K562 (cell line): ENCODE data around the gene RPL7L1. TPM values are rescaled to one million over a fixed set of nuclear protein-coding genes. Genes with fewer than 3 reads are reported as not detected.

Source experiments
- ATAC-seq: fragments of 200-7000 bp; cut with Tn5 transposase; 3 replicates; pipeline ENCODE4 v1.9.1; 2020; ENCODE audit warnings: moderate library complexity
- BruUV-seq: library from RNA; stranded (reverse); fragments of 400-500 nt; replicated peaks from 2 replicates; lab custom pipeline; 2021; lab: Mats Ljungman, UMichigan
- CTCF ChIA-PET: fragments of 300-600 bp; formaldehyde crosslinking; extraction: SDS; loops from one replicate; lab custom pipeline; 2021; ENCODE audit warnings: low intra/inter-chr PET ratio; lab: Yijun Ruan, JAX
- POLR2A ChIA-PET: fragments of 300-600, 350-650 bp; sonication (Branson Sonifier 250); formaldehyde crosslinking; extraction: SDS; loops from one replicate; lab custom pipeline; 2021; ENCODE audit warnings: antibody characterized with exemption, inconsistent platforms; lab: Yijun Ruan, JAX
- DNase-seq, 4 experiments: peaks; one replicate each; pipeline versions ENCODE4 v3.0.0 to v3.0.0-alpha.2; 2011 to 2018; ENCODE audit warnings: low spot score in 3 of 4, mixed read lengths in 3 of 4; ENCODE audit errors: extremely low read depth in 1 of 4
- FAIRE-seq: peaks from 2 replicates; lab custom pipeline; 2011; peaks lifted over from hg19 to GRCh38; lab: Jason Lieb, UNC
- H2AFZ ChIP-seq: 2 replicates; pipeline ENCODE4 v1.6.0; 2011; ENCODE audit warnings: low read depth, low read length, control low read depth, inconsistent platforms
- H3K27ac ChIP-seq: fragments of 200-600 bp; 3 replicates; pipeline ENCODE4 v1.8.0; 2011; ENCODE audit warnings: low read depth, mild to moderate bottlenecking, control low read depth, inconsistent platforms, low read length, moderate library complexity, mixed read lengths; ENCODE audit errors: extremely low read depth
- H3K27me3 ChIP-seq, 2 experiments: fragments of 300-600 bp in 1 of 2; 2 replicates in 1 of 2; 3 replicates in 1 of 2; pipeline versions ENCODE4 v1.6.0 to v1.8.0; 2011; ENCODE audit warnings: inconsistent platforms in 2 of 2, low read length in 2 of 2, mild to moderate bottlenecking in 1 of 2, mixed read lengths in 1 of 2, moderate library complexity in 1 of 2; ENCODE audit not compliant: control insufficient read depth in 2 of 2, insufficient read depth in 2 of 2
- H3K36me3 ChIP-seq: fragments of 300-600 bp; 3 replicates; pipeline ENCODE4 v1.8.0; 2011; ENCODE audit warnings: mild to moderate bottlenecking, low read length, inconsistent platforms; ENCODE audit not compliant: control insufficient read depth, insufficient read depth
- H3K4me1 ChIP-seq, 2 experiments: fragments of 200-600 bp in 1 of 2; replicated peaks in 1 of 2; 2 replicates in 1 of 2; 3 replicates in 1 of 2; pipeline versions ENCODE4 v1.5.1 to v1.8.0; 2011; ENCODE audit warnings: inconsistent platforms in 2 of 2, low read length in 2 of 2, mild to moderate bottlenecking in 1 of 2, mixed read lengths in 1 of 2, moderate library complexity in 1 of 2; ENCODE audit not compliant: control insufficient read depth in 2 of 2, insufficient read depth in 2 of 2
- H3K4me2 ChIP-seq: 2 replicates; pipeline ENCODE4 v1.6.1; 2011; ENCODE audit warnings: low read length, control low read depth, inconsistent platforms, mixed read lengths; ENCODE audit not compliant: insufficient read depth
- H3K4me3 ChIP-seq: fragments of 200-600 bp; sonication (generic), shearing (Covaris generic); 2 replicates; pipeline ENCODE4 v1.5.1; 2016; ENCODE audit warnings: control low read depth, inconsistent platforms
- H3K79me2 ChIP-seq: fragments of 200-600 bp; 3 replicates; pipeline ENCODE4 v1.8.0; 2011; ENCODE audit warnings: low read length, inconsistent platforms; ENCODE audit not compliant: control insufficient read depth, insufficient read depth
- H3K9ac ChIP-seq, 2 experiments: 2 replicates each; pipeline versions ENCODE4 v1.6.0 to v1.6.1; 2011; ENCODE audit warnings: low read depth in 2 of 2, low read length in 2 of 2, control low read depth in 1 of 2, inconsistent platforms in 1 of 2, mild to moderate bottlenecking in 1 of 2, mixed read lengths in 1 of 2; ENCODE audit not compliant: insufficient read depth in 1 of 2
- H3K9me1 ChIP-seq: one replicate; pipeline ENCODE4 v1.6.0; 2011; ENCODE audit warnings: inconsistent platforms, mild to moderate bottlenecking, low read length, moderate library complexity; ENCODE audit not compliant: control insufficient read depth, insufficient read depth
- H3K9me3 ChIP-seq: replicated peaks from 2 replicates; pipeline ENCODE4 v1.5.1; 2011; ENCODE audit warnings: low read depth, low read length, inconsistent platforms; ENCODE audit not compliant: control insufficient read depth, insufficient read depth
- H4K20me1 ChIP-seq: replicated peaks from 2 replicates; pipeline ENCODE4 v1.6.1; 2011; ENCODE audit warnings: low read length, inconsistent platforms, mixed read lengths; ENCODE audit not compliant: control insufficient read depth, insufficient read depth
- BCOR ChIP-seq: fragments of 450-650 bp; IDR thresholded peaks from 2 replicates; pipeline ENCODE4 v1.6.1; 2016
- CBX5 ChIP-seq: IDR thresholded peaks from 2 replicates; pipeline ENCODE4 v1.6.1; 2014; ENCODE audit warnings: low read depth, borderline replicate concordance
- CHD1 ChIP-seq: fragments of 200-600 bp; sonication (generic); IDR thresholded peaks from one replicate; pipeline ENCODE4 v1.6.1; 2012; ENCODE audit warnings: mild to moderate bottlenecking, moderate library complexity, low read length, inconsistent platforms
- HDAC8 ChIP-seq: fragments of 450-650 bp; IDR thresholded peaks from 2 replicates; pipeline ENCODE4 v1.6.1; 2016; ENCODE audit warnings: mild to moderate bottlenecking, missing genetic modification characterization, moderate library complexity, missing compliant biosample characterization
- KLF6 ChIP-seq: fragments of 250-450 bp; sonication (Bioruptor Pico); IDR thresholded peaks from 2 replicates; pipeline ENCODE4 v1.4.0; 2020; ENCODE audit warnings: mild to moderate bottlenecking, moderate library complexity, borderline replicate concordance
- MBD1 ChIP-seq: fragments of 250-450 bp; sonication (Bioruptor Pico); IDR thresholded peaks from 2 replicates; pipeline ENCODE4 v1.8.0; 2022; ENCODE audit warnings: inconsistent platforms
- NFRKB ChIP-seq: fragments of 450-650 bp; IDR thresholded peaks from 2 replicates; pipeline ENCODE4 v1.6.1; 2016; ENCODE audit warnings: low read depth
- NONO ChIP-seq, 2 experiments: fragments of 200-400 bp in 1 of 2; fragments of 450-650 bp in 1 of 2; formaldehyde crosslinking in 1 of 2; IDR thresholded peaks; 2 replicates each; pipeline ENCODE4 v1.6.1; 2017; ENCODE audit warnings: low read depth in 2 of 2, mild to moderate bottlenecking in 2 of 2, moderate library complexity in 2 of 2, low read length in 1 of 2
- RBM34 ChIP-seq: fragments of 200-400 bp; formaldehyde crosslinking; IDR thresholded peaks from 2 replicates; pipeline ENCODE4 v1.6.1; 2018; ENCODE audit warnings: low read length, borderline replicate concordance; ENCODE audit not compliant: insufficient read depth
- TEAD2 ChIP-seq: fragments of 450-650 bp; IDR thresholded peaks from 2 replicates; pipeline ENCODE4 v1.6.1; 2016; ENCODE audit warnings: missing genetic modification characterization, control low read depth, missing compliant biosample characterization
- WGBS: fragments of 100-300 bp; shearing (Covaris generic); methylation state at CpG from one replicate; pipeline ENCODE4 v1.1.6; 2016; ENCODE audit warnings: low coverage, mixed read lengths; ENCODE audit not compliant: insufficient coverage; ENCODE audit errors: missing lambda C conversion rate; 5-methylcytosine and 5-hydroxymethylcytosine counted together
- in situ Hi-C: fragments of 300-500 bp; cut with MboI; formaldehyde crosslinking; loops from 4 replicates; pipeline ENCODE4 v1.15.0; 2018; ENCODE audit warnings: inconsistent platforms, mixed read lengths
- intact Hi-C: fragments of 100-400 bp; cut with micrococcal nuclease; formaldehyde crosslinking; loops from 2 replicates; pipeline ENCODE4 v1.14.2; 2022
- polyA plus RNA-seq, 8 experiments: library from polyadenylated mRNA; depleted of rRNA in 4 of 8; stranded (reverse) in 5 of 8; unstranded in 3 of 8; fragments of >200 nt; fragmentation: Nextera tagmentation in 2 of 8; fragmentation: Illumina TruSeq in 1 of 8; extraction: Ambion mirVana in 2 of 8; extraction: Trizol in 1 of 8; gene quantifications; 2 replicates each; pipeline versions ENCODE4 v1.2.1 to v1.2.3, GENCODE V29; 2011 to 2014; ENCODE audit warnings: inconsistent platforms in 1 of 8, missing spikeins in 1 of 8
- total RNA-seq, 7 experiments: library from RNA; depleted of rRNA in 6 of 7; stranded (reverse); fragments of >200 nt in 6 of 7; fragmentation: Illumina TruSeq in 2 of 7; extraction: Trizol in 2 of 7; gene quantifications; 2 replicates each; pipeline versions ENCODE4 v1.2.1 to v1.2.3, GENCODE V29; 2011 to 2021; ENCODE audit warnings: low replicate concordance in 1 of 7
- TF ChIP-seq, protein P1 (sequence below): fragments of 450-650 bp; conservative IDR thresholded peaks from 2 replicates; pipeline ENCODE4 v1.6.1; 2016; ENCODE audit warnings: missing genetic modification characterization, low read depth, mild to moderate bottlenecking, control low read depth, missing compliant biosample characterization

Gene RPL7L1
- total and polyA plus RNA-seq, 9 of the 15 experiments (the other 6 are each of a cell fraction or from before 2014, with no cell fraction given), result 129 to 259 (median 164) TPM

GRCh38 chr6:42914546-42914945, 35.1 kb downstream of the RPL7L1 start (continued):
- TF ChIP-seq CBX5 (no peak), TEAD2 (tag) (no peak), NONO (IDR thresholded peaks at IDR 0.05; ENCODE audit: low read depth in 2 of 2, low read length in 1 of 2) (no peak), KLF6 (no peak)

DNA sequence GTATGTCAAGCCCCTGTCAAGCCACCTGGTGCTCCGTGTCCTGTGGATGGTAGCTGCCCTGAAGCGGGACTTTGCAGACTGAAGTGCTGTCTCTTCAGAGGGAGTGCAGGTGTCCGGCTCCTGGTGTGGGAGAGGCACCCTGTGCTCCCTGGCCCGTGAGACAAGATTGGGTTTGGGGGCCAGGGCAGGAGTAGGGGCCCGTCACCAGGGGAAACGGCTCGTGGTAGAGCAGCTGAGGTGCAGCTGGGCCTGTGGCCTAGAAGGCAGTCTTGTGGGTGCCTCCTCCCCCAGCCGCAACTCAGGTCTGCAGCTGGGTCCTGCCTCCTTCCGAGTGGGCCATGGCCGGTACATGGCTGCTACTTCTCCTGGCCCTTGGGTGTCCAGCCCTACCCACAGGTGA, 36.3 kb downstream of the RPL7L1 start, which contains the start of gene PTCRA:
Gene PTCRA, plus strand, starts transcription at position 322 of the 400 bp plus-strand sequence. Its CDS starts 17 bp downstream, at position 339.
- no peak within 1 kb of the TSS for H3K4me3 ChIP-seq
- intact Hi-C loops (no loop called here), in situ Hi-C loops (no loop called here)
- FAIRE-seq (no peak), ATAC-seq (peak; percentile 13; the same call in 1 of the 3 replicates), DNase-seq (peak in 1 of 4 experiments; percentile 9)
- H2AFZ ChIP-seq, result no peak within 1 kb of the TSS
- peak within 1 kb of the TSS in 1 of 2 experiments; percentile 53; a peak in 1 of 4 replicates for H3K9ac ChIP-seq
- no TSS peak for BruUV-seq
- H3K4me1 ChIP-seq, result peaks cover 0 to 9% of the 10 kb centered on the region in 2 experiments; a peak in 2 of 5 replicates
- CTCF ChIA-PET, result no interaction called here
- H4K20me1 ChIP-seq, result no peaks in the 10 kb centered on the region
- no peaks in the 10 kb centered on the region for H3K9me3 ChIP-seq
- H3K9me1 ChIP-seq, result no peaks in the 10 kb centered on the region
- POLR2A ChIA-PET, result interaction anchor here (0.6 to 2.4 kb wide), 4 partner anchors 10 to 255 kb away, joined by 3 to 6 read pairs (median 4); partner anchors contain the start of gene PPP2R5D
- no peak within 1 kb of the TSS for H3K4me2 ChIP-seq
- WGBS, result 30% methylated on average over 10 of the region's 10 CpGs
- no peaks in the 10 kb centered on the region for H3K27me3 ChIP-seq
- no peaks in the 10 kb centered on the region for H3K79me2 ChIP-seq
- H3K27ac ChIP-seq, result no peak within 1 kb of the TSS
- H3K36me3 ChIP-seq, result no peaks in the 10 kb centered on the region
- no peak for TF ChIP-seq BCOR
- no peak for TF ChIP-seq HDAC8 (tag)
- TF ChIP-seq MBD1 (CRISPR knock-in tag), result no peak
- TF ChIP-seq, protein P1, sequence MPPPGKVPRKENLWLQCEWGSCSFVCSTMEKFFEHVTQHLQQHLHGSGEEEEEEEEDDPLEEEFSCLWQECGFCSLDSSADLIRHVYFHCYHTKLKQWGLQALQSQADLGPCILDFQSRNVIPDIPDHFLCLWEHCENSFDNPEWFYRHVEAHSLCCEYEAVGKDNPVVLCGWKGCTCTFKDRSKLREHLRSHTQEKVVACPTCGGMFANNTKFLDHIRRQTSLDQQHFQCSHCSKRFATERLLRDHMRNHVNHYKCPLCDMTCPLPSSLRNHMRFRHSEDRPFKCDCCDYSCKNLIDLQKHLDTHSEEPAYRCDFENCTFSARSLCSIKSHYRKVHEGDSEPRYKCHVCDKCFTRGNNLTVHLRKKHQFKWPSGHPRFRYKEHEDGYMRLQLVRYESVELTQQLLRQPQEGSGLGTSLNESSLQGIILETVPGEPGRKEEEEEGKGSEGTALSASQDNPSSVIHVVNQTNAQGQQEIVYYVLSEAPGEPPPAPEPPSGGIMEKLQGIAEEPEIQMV (tag), result no peak
- TF ChIP-seq NFRKB, result no peak
- TF ChIP-seq CHD1, result no peak
- TF ChIP-seq RBM34, result no peak
